Raji (cell line): ENCODE data around the gene CXCL9.

Source experiments
- POLR2A ChIP-seq: IDR thresholded peaks from 2 replicates; pipeline ENCODE4 v1.6.1; 2011; ENCODE audit warnings: low read depth, low read length, control low read depth; ENCODE audit not compliant: insufficient read depth

Gene CXCL9

GRCh38 chr4:76007089-76007862 is at the start of gene CXCL9:
Gene CXCL9 (minus strand): TSS chr4:76007509. CDS start chr4:76007449, 60 bp downstream.
- no peak for TF ChIP-seq POLR2A

GRCh38 chr4:76055421-76055820 is 48.1 kb upstream of the CXCL9 start:
- TF ChIP-seq POLR2A: no peak

GRCh38 chr4:76055016-76055415 is 47.7 kb upstream of the CXCL9 start:
- TF ChIP-seq POLR2A: no peak

- TF ChIP-seq POLR2A: no peak
These were observed 46.4 kb upstream of the CXCL9 start for GRCh38 chr4:76053730-76054129.

- no peak for TF ChIP-seq POLR2A
These were observed 29.5 kb upstream of the CXCL9 start for GRCh38 chr4:76036855-76037254.

GRCh38 chr4:76035799-76036380 is 28.6 kb upstream of the CXCL9 start, which contains the start of gene CXCL11:
Gene CXCL11 (minus strand): TSS chr4:76036070. CDS start chr4:76035987, 83 bp downstream.
- TF ChIP-seq POLR2A: no peak

GRCh38 chr4:76035141-76035540 is 27.8 kb upstream of the CXCL9 start:
- TF ChIP-seq POLR2A: no peak

- TF ChIP-seq POLR2A: no peak
These were observed 22.0 kb upstream of the CXCL9 start for GRCh38 chr4:76029300-76029699.

GRCh38 chr4:76028350-76028765 is 21.0 kb upstream of the CXCL9 start:
- TF ChIP-seq POLR2A: no peak

- TF ChIP-seq POLR2A: no peak
These were observed 16.8 kb upstream of the CXCL9 start for GRCh38 chr4:76024065-76024464.

GRCh38 chr4:76023389-76023788 is 16.1 kb upstream of the CXCL9 start, which contains the start of gene CXCL10:
Gene CXCL10 (minus strand): TSS chr4:76023497. CDS start chr4:76023431, 66 bp downstream.
- no peak for TF ChIP-seq POLR2A

- TF ChIP-seq POLR2A: no peak
These were observed 15.4 kb upstream of the CXCL9 start for GRCh38 chr4:76022677-76023076.

- no peak for TF ChIP-seq POLR2A
These were observed 14.7 kb upstream of the CXCL9 start for GRCh38 chr4:76022031-76022430.

- TF ChIP-seq POLR2A: no peak
These were observed 9.9 kb upstream of the CXCL9 start for GRCh38 chr4:76017056-76017686.

- no peak for TF ChIP-seq POLR2A
These were observed 9.1 kb upstream of the CXCL9 start for GRCh38 chr4:76016393-76016792.

- no peak for TF ChIP-seq POLR2A
These were observed 6.2 kb upstream of the CXCL9 start for GRCh38 chr4:76013540-76013939.

- no peak for TF ChIP-seq POLR2A
These were observed 5.1 kb upstream of the CXCL9 start for GRCh38 chr4:76012388-76012801.
